H1 (cell line): ENCODE results near the gene TNN. TPM values are rescaled to one million over a fixed set of nuclear protein-coding genes. Genes with fewer than 3 reads are reported as not detected.
A peak's percentile ranks its signal among the peaks of the same experiment; 100 is the strongest.

Experiments
- BRCA1 ChIP-seq: IDR thresholded peaks from 2 replicates; pipeline ENCODE4 v1.6.1; 2012; ENCODE audit warnings: low read depth, low read length, improper control_type of control experiment
- CEBPB ChIP-seq: IDR thresholded peaks from 2 replicates; pipeline ENCODE4 v1.6.1; 2012; ENCODE audit warnings: low read depth, low read length
- EP300 ChIP-seq, 2 experiments: IDR thresholded peaks; 1 replicate in 1 of 2; 2 replicates in 1 of 2; pipeline ENCODE4 v1.6.1; 2011 to 2012; ENCODE audit warnings: low read depth in 2 of 2, low read length in 2 of 2, mild to moderate bottlenecking in 2 of 2, borderline replicate concordance in 1 of 2, inconsistent platforms in 1 of 2, moderate library complexity in 1 of 2
- GABPA ChIP-seq: IDR thresholded peaks from 2 replicates; pipeline ENCODE4 v1.6.1; 2011; ENCODE audit warnings: mild to moderate bottlenecking, low read length, moderate library complexity, borderline replicate concordance; ENCODE audit not compliant: insufficient read depth
- KDM5A ChIP-seq: fragments of 200-600 bp; IDR thresholded peaks from 2 replicates; pipeline ENCODE4 v1.7.1; 2012; ENCODE audit warnings: mild to moderate bottlenecking, low read length, inconsistent platforms, mixed read lengths
- SP4 ChIP-seq: IDR thresholded peaks from 2 replicates; pipeline ENCODE4 v1.6.1; 2012; ENCODE audit warnings: low read length, inconsistent platforms
- TAF1 ChIP-seq: IDR thresholded peaks from 2 replicates; pipeline ENCODE4 v1.6.1; 2011; ENCODE audit warnings: mild to moderate bottlenecking, low read depth, low read length
- polyA plus RNA-seq, 7 experiments: library from polyadenylated mRNA; depleted of rRNA in 3 of 7; stranded (reverse) in 5 of 7; unstranded in 2 of 7; fragments of >200 nt in 5 of 7; fragments of 200-250 nt in 2 of 7; gene quantifications; 1 replicate in 5 of 7; 2 replicates in 1 of 7; 4 replicates in 1 of 7; pipeline versions ENCODE4 v1.2.1 to v1.2.3, GENCODE V29; 2011 to 2013; ENCODE audit warnings: missing spikeins in 2 of 7, mixed read lengths in 2 of 7
- total RNA-seq: library from RNA; stranded (reverse); fragmentation: NEBNext Ultra II Directional; extraction: Animal tissue kit (Norgen Biotek cat#: 25700); gene quantifications from 2 replicates; pipeline ENCODE4 v1.2.1, GENCODE V29; 2021

TNN gene
- total and polyA plus RNA-seq, 2 of the 8 experiments (the other 6 are each of a cell fraction or from before 2014, with no cell fraction given), result 0.21 to 0.30 TPM

DNA sequence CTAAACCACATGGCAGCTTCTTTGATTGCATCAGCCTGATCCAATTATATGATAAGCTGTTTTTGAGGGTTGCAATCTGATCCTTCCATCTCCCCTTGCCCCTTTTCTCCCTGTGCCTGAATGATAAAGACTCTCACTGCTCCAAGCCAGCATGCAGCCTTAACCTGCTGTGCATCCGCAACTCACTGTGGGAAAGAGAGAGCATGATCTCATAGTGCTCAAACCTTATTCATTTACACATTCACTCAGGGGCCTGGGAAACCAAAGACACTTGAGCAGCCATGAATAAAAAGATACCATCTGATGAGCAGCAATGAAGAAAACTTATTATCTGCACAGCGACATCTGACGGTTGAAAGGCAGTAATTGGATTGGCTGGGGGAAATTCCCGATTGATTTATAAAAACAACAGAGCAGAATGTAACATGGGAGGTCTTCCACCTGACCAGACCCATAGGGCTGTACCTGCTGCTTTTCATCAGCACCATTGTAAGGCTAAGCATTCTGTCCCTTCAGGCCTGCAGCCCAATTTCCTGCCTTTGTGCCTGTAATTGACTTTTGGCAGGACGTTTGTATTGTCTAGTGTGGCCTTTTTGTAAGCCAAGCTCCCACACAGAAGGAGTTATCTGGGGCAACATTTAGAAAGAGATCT lies 62.5 kb downstream of the TNN start (continued):
- TF ChIP-seq SP4 (no peak), GABPA (no peak), CEBPB (peak; percentile 91), EP300 (IDR thresholded peaks at IDR 0.05; ENCODE audit: borderline replicate concordance in 1 of 2, low read depth in 2 of 2, low read length in 2 of 2) (peak in 1 of 2 experiments; percentile 40; a peak in 1 of 3 replicates), BRCA1 (no peak), TAF1 (0 out of 2 replicates have a peak, but pooled peaks have one; percentile 16), KDM5A (no peak)
